ENCODE data around the gene ANTXR1.

- TF ChIP-seq EZH2 (IDR thresholded peaks at IDR 0.05; ENCODE audit: low read depth) (no peak), CTCF (conservative IDR thresholded peaks at IDR 0.05) (no peak)
These were observed 209.2 kb downstream of the ANTXR1 start for GRCh38 chr2:69221960-69222751.
